ENCODE data around the gene IWS1.
"Not testable (repeated sequence)": the region's sequence is repeated elsewhere in the genome, so short reads cannot be mapped to it uniquely, and the experiment has no call there.

Gene IWS1

DNA sequence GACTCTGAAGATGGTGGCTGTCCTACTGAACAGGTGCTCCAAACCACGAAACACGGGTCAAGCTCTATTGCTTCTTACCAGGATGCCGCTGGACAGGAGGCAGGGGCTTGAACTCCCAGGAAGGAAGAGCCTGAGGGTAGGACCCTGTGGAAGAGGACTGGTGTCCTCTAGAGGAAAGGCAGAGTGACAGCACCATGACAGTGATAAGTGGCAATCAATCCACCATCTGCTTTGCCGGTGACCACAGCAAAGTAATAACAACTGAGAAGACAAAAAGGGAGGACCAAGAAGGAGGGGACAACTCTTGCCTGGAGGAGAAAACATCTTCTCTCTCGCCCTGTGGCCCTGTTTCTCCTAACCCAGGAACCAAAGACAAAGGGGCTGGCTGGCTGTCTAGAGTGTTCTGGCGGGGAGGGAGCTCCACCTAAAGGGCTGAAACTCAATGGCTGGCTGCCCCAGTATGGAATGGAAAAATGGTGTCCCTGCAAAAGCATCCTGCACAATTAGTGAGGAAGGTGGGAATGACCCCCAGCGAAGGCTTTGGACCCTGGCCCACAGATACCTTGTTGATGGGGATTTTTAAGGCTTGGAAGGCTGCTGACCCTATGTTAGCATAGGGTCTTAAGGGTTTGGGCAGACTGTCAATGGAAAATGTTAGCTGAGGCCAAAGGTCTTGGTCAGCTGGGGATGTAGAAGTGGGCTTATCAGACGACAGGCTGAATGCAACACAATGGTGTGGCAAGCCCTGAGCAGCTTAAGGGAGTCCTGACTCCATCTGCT is 72.7 kb downstream of the IWS1 start:
- DNase-seq: no peak

DNA sequence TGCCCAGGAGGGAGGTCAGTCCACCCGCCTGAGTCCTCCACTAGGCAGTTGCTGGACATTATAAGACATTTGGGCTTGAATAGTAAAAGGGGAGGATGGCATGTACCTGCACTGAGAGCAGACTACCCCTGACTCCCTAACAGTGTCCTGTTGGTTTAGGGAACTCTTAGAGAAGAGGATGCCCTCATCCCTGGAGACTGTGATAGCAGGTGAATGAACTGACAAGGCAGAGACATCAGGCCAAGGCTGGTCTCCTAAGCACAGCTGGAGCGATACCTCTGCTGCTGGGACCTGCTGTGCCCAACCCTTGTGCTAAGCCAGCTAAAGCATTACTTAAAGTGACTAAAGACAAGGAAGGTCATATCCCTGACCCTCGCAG is 73.3 kb downstream of the IWS1 start:
- no peak for DNase-seq

DNA sequence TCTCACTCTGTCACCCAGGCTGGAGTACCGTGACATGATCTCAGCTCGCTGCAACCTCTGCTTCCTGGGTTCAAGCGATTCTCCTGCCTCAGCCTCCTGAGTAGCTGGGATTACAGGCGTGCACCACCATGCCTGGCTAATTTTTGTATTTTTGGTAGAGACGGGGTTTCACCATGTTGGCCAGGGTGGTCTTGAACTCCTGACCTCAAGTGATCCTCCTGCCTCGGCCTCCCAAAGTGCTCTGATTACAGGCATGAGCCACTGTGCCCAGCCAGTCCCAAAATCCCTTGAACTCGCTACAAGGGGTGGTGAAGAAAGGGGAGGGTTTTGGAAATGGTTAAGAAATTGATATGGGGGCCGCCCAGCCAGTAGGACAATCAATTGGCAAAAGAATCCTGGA is 73.9 kb downstream of the IWS1 start:
- not testable (repeated sequence) for DNase-seq

DNA sequence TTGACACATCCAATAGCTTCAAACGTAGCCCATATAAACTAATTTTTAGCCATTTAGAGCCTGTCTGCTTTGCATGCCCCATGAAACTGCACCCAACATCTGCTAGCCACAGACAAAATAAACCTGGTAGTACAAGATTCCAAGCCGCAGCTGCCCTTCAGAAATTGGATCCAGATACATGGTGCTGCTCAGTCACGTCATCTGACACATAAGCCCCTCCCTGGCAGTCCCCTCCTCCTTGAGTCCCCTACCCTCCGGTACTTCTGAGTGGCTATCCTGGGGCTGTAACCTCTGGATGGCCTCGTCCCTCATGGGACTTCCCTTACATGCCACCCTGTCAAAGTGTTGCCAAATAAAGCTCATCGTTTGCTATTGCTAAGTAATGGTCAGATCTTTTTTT is 74.3 kb downstream of the IWS1 start:
- no peak for DNase-seq

DNA sequence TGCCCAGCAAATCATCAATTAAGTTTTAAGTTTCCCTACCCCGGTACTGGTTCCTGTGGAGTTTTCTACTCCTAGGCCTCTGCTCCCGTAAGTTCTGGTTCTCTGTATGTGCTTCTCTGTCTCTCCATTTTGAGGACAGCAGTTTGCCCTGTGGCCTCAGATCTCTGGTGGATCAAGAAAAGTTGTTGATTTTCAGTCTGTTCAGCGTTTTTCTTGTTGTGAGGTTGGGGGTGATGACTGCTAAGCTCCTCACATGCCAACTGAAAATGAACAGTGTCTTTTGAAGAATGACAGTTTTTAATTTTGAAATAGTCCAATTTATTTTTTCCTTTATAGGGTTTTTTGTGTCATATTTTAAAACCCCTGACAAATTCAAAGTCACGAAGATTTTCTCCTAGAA is 76.4 kb downstream of the IWS1 start:
- no peak for DNase-seq

DNA sequence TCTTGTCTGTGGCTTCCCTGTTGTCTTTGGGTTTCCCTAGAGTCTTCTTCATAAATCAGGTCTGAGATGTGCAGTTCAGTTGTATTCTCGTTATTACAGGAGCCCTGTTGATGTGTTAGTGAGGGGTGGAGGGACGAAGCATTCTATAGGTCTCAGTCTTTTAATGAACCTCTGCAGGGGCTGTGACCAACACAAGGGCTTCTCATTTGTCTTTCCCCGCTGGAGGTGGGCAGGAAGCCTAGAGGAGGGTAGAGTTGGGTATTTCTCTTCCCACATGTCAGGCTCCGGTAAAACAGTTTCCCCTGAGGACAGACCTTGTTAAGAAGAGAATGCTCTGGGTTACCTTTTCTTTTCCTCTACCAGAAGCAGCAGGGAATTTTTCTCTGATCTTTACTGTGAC is 76.9 kb downstream of the IWS1 start:
- DNase-seq: no peak

DNA sequence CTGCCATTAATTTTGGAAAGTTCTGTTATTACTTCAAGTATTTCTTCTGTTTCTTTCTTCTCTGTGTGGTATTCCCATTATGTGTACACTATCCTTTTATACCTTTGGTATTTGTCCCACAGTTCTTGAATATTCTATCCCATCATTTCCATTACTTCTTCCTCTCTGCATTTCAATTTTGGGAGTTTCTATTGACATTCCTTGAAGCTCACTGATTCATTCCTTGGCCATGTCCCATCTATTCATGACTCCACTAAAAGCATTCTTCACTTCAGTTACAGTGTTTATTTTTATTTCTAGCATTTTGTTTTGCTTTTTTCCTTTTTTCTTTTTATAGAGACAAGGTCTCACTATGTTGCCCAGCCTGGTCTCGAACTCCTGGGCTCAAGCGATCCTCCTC is 77.8 kb downstream of the IWS1 start:
- no peak for DNase-seq

DNA sequence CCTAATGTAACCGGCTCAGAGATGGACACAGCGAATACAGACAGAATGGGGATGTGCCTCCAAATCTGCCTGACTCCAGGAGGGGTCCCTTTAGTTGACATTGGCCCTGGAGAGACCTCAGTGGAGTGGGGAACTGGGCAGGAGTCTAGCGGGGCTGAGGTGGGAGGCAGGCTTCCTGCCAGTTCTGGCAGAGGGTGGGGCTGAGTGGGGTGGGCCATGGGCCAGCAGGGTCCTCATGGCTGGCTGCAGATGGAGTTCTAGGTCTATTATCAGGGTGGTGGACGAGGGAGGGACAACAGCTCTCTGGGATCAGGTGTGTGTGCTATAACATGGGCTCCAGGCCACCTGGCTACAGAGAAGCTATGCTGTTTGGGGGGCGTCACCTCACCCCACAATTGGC is 86.9 kb downstream of the IWS1 start:
- no peak for DNase-seq

DNA sequence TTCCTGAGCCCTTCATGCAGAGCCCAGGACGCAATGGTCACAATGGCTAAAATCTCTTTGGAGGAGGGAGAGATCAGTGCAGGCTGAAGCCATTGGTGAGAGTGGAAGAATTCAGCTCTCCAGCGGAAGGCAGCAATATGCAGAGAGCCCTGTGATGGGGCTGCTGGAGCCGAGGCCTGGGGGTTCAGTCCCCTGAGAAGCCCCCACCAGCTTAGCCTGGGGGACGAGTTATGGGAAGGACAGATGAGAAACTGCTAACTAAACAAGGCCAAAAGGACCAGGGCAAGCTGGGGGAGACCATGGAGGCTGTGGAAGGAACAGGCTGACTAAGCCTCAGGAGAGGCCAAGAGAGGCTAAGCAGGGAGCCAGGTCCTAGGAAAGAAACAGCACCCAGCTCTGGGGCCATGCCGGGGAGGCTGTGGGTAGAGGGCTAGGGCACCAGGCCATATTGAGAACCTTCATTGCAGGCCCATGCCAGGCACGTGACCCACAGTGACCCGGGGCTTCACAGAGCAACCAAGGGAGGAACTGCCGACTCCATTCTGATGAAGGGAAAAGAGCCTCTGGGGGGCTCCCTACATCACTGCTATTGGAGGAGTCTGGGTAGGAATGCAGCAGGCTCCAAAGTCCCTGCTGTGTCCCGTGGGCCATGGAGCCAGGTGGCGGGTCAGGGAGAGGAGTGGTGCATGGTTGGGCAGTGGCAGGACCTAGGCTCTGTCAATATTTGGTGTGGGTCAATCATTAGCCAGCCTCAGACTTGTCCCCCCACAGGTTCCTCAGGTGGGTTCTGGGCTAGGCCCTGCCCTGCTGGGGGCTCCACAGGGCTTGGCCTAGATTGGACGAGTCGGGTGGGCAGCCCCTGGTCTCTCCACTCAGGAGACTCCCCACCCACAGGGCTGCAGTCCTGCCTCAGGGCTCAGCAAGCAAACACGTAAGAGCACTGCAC is 88.2 kb downstream of the IWS1 start:
- no peak for DNase-seq

DNA sequence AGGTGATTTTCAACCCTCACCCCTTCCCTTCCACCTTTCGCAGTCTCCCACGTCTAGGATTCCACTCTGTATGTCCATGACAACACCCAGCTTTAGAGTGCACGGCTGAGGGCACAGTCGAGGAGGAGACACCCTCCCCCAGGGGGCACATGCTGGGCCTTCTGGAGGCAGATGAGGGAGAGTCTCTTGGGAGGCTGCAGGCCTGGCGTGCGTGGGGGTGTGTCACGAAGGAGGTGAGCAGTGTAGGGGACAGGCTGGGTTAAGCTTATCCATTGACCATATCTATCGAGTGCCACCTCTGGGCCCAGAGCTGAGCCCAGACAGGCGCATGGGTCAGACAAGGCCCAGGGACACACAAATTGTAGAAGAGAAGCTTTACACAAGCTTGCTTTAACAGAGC is 89.2 kb downstream of the IWS1 start:
- DNase-seq: no peak

DNA sequence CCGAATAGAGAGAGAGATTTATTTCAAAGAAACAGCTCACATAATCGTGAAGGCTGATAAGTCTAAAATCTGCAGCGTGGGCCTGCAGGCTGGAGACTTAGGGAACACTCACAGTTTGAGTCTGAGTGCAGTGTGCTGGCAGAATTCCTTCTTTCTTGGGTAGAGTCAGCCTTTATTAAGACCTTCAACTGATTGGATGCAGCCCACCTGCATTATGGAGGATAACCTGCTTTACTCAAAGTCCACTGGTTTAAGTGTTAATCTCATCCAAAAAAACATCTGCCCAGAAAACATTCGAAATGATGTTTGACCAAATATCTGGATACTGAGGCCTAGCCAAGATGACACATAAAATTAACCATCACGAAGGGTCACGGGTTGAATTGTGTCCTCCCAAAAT is 91.8 kb downstream of the IWS1 start:
- DNase-seq: no peak

DNA sequence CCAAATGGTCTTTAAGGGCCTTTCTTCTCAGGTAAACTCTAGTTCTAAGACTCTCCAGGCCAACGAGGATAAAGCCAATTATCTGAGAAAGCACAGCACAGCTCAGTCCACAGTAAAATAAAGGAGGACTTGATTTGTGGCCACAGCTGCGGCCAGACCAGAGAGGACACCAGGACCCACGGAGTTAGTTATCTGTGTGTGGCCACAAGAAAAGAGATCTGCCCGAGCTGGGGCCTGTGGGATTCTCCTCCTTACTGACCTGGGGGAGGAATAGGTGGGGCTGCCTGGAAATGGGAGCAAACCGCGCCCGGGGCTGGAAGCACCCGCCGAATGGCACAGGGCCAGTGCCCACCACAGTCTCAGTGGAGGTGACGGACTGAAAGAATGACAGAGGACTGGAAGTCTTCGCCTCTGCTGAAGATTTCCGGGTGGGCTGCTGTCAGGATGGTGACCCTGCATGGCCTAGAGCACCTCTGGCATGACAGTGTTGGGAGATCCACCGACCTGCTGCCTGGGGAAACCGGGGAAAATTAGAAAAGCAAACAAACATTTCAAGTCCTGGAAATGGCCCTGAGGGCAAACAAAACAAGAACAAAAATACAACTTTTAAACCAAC is 94.8 kb downstream of the IWS1 start:
- no peak for DNase-seq

All from activated CD4-positive, alpha-beta T cell treated with anti-CD3 and anti-CD28 coated beads, Interleukin-2, amount 50 U/mL, for 1 hour (primary cell).